ENCODE results near the gene MAP4K1. TPM values are rescaled to one million over a fixed set of nuclear protein-coding genes. Genes with fewer than 3 reads are reported as not detected.

Gene MAP4K1
- 0.19 and 0.85 TPM in 2 replicates for total RNA-seq

DNA sequence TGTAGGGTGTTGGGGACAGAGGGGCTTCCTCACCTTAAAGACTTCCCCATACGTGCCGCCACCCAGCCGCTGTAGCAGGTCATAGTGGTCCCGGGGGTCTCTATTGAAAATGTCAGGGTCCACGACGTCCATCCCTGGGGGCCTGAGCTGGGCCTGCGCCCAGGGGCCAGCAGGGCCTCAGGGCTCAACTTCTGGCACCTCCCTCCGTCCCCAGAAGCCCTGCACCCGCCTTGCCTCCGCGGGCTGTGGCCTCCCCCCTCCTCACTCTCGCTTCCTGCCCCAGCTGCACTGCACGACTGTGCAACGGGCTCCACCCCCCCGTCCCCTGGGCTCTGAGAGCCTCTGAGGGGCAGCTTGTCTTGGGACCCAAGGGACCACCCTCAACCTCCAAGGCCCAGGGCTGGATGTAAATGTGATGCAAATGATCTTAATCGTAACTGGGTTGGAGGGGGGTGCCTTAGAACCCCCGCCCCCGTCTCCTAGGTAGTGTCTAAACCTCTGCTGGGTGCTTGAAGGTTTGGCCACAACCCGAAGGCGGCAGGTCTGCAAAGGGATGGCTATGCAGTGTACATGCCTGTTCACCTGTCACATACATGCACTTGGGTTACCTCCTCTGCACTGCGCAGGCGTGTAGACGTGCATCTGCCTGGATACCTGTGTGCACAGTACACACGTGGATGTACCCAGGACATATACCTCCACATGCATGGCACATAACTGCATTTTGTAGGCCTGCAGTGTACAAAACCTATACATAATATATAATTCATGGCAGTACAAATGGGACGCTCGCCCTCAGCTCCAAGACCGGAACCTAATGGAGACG, at the start of gene MAP4K1:
MAP4K1 (minus strand) TSS at position 190 of the 826 bp plus-strand sequence; CDS start at position 132, 58 bp downstream.

DNA sequence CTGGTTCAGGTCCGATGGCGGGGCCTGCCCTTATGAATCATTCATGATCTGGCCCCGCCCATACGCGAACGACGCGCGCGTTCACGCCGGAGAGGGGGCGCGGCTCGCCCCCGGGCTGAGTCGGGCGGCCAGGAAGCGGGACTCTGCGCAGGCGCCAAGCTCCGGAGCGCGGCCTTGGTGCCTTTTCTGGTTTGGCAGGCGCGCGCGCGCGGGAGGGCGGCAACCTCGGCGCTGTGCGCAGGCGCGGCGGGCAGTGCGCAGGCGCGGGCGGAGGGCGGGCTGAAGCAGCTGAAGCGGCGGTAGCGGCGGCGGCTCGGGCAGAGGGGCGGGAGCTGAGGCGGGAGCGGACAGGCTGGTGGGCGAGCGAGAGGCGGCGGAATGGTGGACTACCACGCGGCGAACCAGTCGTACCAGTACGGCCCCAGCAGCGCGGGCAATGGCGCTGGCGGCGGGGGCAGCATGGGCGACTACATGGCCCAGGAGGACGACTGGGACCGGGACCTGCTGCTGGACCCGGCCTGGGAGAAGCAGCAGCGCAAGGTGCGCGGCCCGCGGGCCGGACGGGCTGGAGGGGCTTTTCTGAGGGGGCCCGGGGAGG, 29.7 kb upstream of the MAP4K1 start, which contains the start of gene ACTN4:
ACTN4 (plus strand) TSS at position 282 of the 598 bp plus-strand sequence; CDS start at position 379, 97 bp downstream.

DNA sequence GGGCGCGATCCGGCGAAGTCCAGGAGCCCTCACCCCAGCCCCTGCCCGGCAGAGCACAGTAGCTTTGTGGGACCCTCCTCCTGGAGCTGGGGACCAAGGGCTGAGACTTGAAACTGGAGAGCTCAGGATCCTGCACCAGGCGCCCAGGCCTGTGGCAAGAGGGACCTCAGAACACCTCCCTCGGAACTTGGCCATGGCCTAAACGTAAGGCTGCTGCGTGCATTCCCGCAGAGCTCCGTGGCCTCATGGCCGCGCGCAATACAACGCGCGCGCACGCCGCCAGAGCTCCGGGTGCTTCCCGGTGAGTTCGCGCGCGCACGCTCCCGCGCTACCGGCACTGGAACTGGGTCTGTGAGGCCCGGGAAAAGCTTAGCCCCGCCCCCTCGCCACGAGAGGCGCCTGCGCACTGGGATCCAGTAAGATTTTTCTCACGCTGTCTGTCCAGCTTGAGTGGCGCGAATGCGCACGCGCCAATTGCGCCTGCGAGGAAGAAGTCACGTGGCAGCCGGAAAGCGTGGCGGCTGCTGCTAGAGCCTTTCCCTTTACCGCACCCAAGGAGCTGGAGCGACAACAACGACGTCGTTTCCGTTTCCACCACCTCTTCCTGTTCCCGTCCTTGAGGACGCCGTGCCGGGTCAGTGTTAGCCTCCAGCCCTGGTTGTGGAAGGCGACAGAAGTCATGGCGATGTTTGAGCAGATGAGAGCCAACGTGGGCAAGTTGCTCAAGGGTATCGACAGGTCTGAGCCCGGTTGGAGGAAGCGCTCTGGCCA, 1.0 kb upstream of the MAP4K1 start, which contains the start of gene EIF3K:
EIF3K (plus strand) TSS at position 599 of the 771 bp plus-strand sequence; CDS start at position 680, 81 bp downstream.

Other genes with a start within 250 kb of the MAP4K1 start
- gene PSMD8, start 243.4 kb downstream of the MAP4K1 start, total RNA-seq, result 368 and 478 TPM in 2 replicates
- 0.28 and 0.77 TPM in 2 replicates for gene GGN, start 229.9 kb downstream of the MAP4K1 start, total RNA-seq
- 2.5 and 3.3 TPM in 2 replicates for gene SPRED3, start 229.3 kb downstream of the MAP4K1 start, total RNA-seq
- gene FAM98C, start 214.9 kb downstream of the MAP4K1 start, total RNA-seq, result 9.0 and 9.6 TPM in 2 replicates
- not detected in 2 replicates for gene RASGRP4, start 191.7 kb downstream of the MAP4K1 start, total RNA-seq
- under 0.01 and 1.1 TPM in 2 replicates for gene RYR1, start 184.3 kb downstream of the MAP4K1 start, total RNA-seq
- gene EIF3K, start 1.2 kb upstream of the MAP4K1 start, total RNA-seq, result 277 and 490 TPM in 2 replicates
- 226 and 336 TPM in 2 replicates for gene ACTN4, start 29.7 kb upstream of the MAP4K1 start, total RNA-seq
- gene CAPN12, start 126.5 kb upstream of the MAP4K1 start, total RNA-seq, result 0.28 TPM in 1 of 2 replicates, not detected in the other
- not detected in 2 replicates for gene LGALS7, start 155.6 kb upstream of the MAP4K1 start, total RNA-seq
- not detected in 2 replicates for gene LGALS7B, start 171.2 kb upstream of the MAP4K1 start, total RNA-seq
- under 0.01 TPM in 1 of 2 replicates, not detected in the other for gene LGALS4, start 195.0 kb upstream of the MAP4K1 start, total RNA-seq
- gene ECH1, start 213.8 kb upstream of the MAP4K1 start, total RNA-seq, result 12.4 and 14.6 TPM in 2 replicates
- 167 and 308 TPM in 2 replicates for gene HNRNPL, start 232.0 kb upstream of the MAP4K1 start, total RNA-seq